Large intestine (tissue), 3 donors: ENCODE measurements around the gene FMO2. TPM values are rescaled to one million over a fixed set of nuclear protein-coding genes. Genes with fewer than 3 reads are reported as not detected.

ENCODE experiments used
- DNase-seq, 2 donors: peaks; one replicate each; pipeline versions ENCODE4 v3.0.0 to v3.0.0-alpha.2; 2013
- H3K27ac ChIP-seq: one replicate; pipeline ENCODE4 v1.5.1; 2013; ENCODE audit warnings: low read length
- H3K27me3 ChIP-seq: 2 replicates; pipeline ENCODE4 v1.6.1; 2013; ENCODE audit warnings: low read length; ENCODE audit not compliant: control insufficient read depth, insufficient read depth
- H3K36me3 ChIP-seq: 2 replicates; pipeline ENCODE4 v1.6.1; 2013; ENCODE audit warnings: low read length; ENCODE audit not compliant: control insufficient read depth, insufficient read depth
- H3K4me1 ChIP-seq: one replicate; pipeline ENCODE4 v1.6.1; 2013; ENCODE audit warnings: low read length; ENCODE audit not compliant: control insufficient read depth, insufficient read depth
- H3K4me3 ChIP-seq: one replicate; pipeline ENCODE4 v1.5.1; 2013; ENCODE audit warnings: low read length
- H3K9me3 ChIP-seq: one replicate; pipeline ENCODE4 v1.6.1; 2013; ENCODE audit warnings: mild to moderate bottlenecking, low read depth, low read length, moderate library complexity; ENCODE audit not compliant: control insufficient read depth
- WGBS: methylation state at CpG from one replicate; pipeline ENCODE4 v1.1.5; 2013; ENCODE audit warnings: low lambda C conversion rate; ENCODE audit not compliant: insufficient coverage; 5-methylcytosine and 5-hydroxymethylcytosine counted together
- polyA plus RNA-seq: library from polyadenylated mRNA; unstranded; fragments of 120-200 nt; gene quantifications from one replicate; pipeline ENCODE4 v1.2.1, GENCODE V29; 2013

FMO2 gene
- polyA plus RNA-seq, 1 donor: 0.28 TPM

GRCh38 chr1:171152549-171152948, 32.6 kb upstream of the FMO2 start:
- Histone ChIP-seq H3K36me3 (no peaks in the 10 kb centered on the region), H3K27me3 (no peaks in the 10 kb centered on the region), H3K4me3 (no peak overlapping the region), H3K9me3 (no peaks in the 10 kb centered on the region), H3K4me1 (no peaks in the 10 kb centered on the region), H3K27ac (no peak overlapping the region)
- WGBS: 42% methylated on average over 2 of the region's 2 CpGs
- no peak for DNase-seq

DNA sequence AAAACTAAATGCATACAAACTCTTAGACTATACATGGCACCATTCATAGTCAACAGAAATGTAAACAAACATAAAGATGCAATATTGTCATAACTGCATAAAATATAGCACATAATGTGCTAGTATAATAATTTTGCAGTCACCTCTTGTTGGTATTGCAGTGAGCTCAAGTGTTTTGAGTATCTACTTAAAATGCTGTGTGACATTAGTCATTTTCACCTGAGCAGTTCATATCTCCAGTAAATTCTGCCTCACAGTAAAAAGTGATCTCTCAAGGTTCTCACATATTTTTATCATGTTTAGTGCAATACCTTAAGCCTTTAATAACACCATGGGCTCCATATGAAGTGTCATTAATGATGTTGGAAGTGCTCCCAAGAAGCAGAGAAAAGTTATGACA, 29.6 kb upstream of the FMO2 start:
- Histone ChIP-seq H3K4me3 (no peak overlapping the region), H3K27ac (no peak overlapping the region), H3K4me1 (peaks cover 19% of the 10 kb centered on the region), H3K27me3 (no peaks in the 10 kb centered on the region), H3K9me3 (no peaks in the 10 kb centered on the region), H3K36me3 (no peaks in the 10 kb centered on the region)
- DNase-seq: no peak

DNA sequence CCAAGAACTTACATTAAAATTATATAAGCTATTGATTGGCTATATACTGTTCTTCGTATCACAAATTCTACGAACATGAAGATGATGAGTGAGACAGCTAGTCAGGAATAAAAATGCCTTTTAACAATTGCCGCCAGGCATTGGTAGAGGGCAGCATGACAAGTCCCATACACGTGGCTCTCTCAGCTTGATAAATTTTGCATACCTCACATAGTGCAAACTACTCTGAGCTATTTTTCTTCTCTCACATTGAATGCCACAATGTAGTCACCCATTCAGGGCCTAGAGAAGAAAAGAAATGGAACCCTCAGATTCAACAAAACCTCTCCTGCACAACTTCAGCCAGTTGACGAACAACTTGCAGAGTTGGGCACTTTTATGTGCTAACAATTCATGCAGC, 27.0 kb upstream of the FMO2 start:
- WGBS: 57% methylated on average over 1 of the region's 5 CpGs
- DNase-seq: no peak
- Histone ChIP-seq H3K9me3 (no peaks in the 10 kb centered on the region), H3K36me3 (no peaks in the 10 kb centered on the region), H3K4me1 (peaks cover 33% of the 10 kb centered on the region), H3K27ac (peak overlapping the region; percentile 95), H3K27me3 (no peaks in the 10 kb centered on the region), H3K4me3 (no peak overlapping the region)

DNA sequence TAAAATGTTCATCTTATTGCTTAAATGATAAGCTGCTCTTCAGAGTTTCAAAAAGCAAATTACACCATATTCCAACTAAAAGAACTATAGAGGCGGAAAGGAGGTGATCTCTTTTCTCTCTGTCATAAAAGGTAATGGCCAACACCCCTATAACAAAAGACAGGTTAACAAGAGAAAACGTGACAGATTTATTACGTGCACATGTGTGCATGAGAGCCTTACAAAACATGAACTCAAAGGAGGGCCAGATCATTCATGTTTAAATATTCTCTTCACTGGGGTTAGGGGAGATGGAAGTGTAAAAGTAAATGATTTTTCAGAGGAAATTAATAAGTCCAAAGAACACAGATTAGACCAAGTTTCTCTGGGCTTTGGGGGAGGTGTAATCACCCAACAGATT, 26.5 kb upstream of the FMO2 start:
- Histone ChIP-seq H3K27ac (peak overlapping the region; percentile 95), H3K27me3 (no peaks in the 10 kb centered on the region)
- peak in 1 of 2 donors; percentile 81 for DNase-seq

DNA sequence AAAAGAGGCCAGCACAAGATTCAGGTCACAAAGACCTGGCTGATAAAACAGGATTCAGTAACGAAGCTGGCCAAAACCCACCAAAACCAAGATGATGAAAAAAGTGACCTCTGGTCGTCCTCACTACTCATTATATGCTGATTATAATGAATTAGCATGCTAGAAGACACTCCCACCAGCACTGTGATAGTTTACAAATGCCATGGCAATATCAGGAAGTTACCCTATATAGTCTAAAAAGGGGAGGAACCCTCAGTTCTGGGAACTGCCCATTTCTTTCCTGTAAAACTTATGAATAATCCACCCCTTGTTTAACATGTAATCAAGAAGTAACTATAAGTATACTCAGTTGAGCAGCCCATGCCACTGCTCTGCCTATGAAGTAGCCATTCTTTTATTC, 26.0 kb upstream of the FMO2 start:
- H3K4me3 ChIP-seq: no peak overlapping the region
- no peaks in the 10 kb centered on the region for H3K27me3 ChIP-seq
- WGBS: no CpG with 5 or more reads among the region's 2 CpGs
- DNase-seq: peak in 1 of 2 donors; percentile 14
- H3K36me3 ChIP-seq: no peaks in the 10 kb centered on the region
- H3K27ac ChIP-seq: peak overlapping the region; percentile 95
- peaks cover 33% of the 10 kb centered on the region for H3K4me1 ChIP-seq
- no peaks in the 10 kb centered on the region for H3K9me3 ChIP-seq

More for the DNA sequence above, 26.5 kb upstream of the FMO2 start:
- H3K4me1 ChIP-seq: peaks cover 33% of the 10 kb centered on the region
- WGBS: no CpG with 5 or more reads among the region's 3 CpGs
- no peak overlapping the region for H3K4me3 ChIP-seq
- no peaks in the 10 kb centered on the region for H3K9me3 ChIP-seq
- H3K36me3 ChIP-seq: no peaks in the 10 kb centered on the region

DNA sequence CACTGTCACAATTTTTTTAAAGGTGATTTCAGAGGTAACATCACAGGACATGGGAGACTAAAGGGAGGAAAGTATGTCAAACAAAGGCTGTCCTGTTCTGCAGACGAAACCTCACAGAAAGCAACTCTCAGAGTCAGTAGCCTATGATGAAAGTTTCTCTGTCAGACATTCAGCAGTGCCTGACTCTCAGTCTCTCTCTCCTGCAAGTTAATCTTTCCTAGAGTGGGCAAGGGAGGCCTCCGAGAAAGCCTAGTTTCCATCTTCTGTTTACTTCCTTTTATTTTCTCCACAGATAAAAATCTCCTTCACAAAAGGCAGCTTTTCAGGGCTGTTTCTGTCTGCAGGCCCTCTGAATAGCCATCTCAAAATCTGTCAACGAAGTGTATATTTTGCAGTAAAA, 24.9 kb upstream of the FMO2 start:
- DNase-seq: peak in 1 of 2 donors; percentile 77
- Histone ChIP-seq H3K4me3 (no peak overlapping the region), H3K27ac (peak overlapping the region; percentile 95), H3K36me3 (no peaks in the 10 kb centered on the region), H3K9me3 (no peaks in the 10 kb centered on the region), H3K4me1 (peaks cover 33% of the 10 kb centered on the region), H3K27me3 (no peaks in the 10 kb centered on the region)
- WGBS: 0% methylated on average over 1 of the region's 3 CpGs

DNA sequence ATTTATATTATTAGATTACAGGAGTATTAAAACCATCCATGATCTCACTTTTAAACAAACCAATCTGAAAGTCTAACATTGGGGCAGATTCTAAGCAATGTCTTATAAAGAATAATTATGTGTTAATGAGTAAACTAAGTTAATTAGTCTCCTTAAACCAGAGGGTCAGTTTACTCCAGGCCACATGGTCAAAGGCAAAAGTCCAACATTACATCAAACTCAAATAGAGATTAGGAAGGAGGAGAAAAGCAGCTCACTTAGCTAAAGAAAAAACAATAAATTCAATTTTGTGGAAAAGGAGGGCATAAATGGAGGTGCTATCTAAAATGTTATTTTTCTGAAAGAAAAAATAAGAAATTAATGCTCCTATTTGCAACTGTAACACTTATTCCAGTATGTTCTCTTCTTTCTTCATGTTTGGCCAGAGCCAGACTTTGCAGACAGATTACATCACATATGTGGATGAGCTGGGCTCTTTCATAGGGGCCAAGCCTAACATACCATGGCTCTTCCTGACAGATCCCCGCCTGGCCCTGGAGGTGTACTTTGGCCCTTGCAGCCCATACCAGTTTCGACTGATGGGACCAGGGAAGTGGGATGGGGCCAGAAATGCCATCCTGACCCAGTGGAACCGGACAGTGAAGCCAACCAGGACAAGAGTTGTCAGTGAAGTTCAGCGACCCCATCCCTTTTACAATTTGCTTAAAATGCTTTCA, 24.3 kb upstream of the FMO2 start:
- DNase-seq: peak; percentile 77 to 87
- H3K4me1 ChIP-seq: peaks cover 33% of the 10 kb centered on the region
- H3K27me3 ChIP-seq: no peaks in the 10 kb centered on the region
- no peak overlapping the region for H3K4me3 ChIP-seq
- H3K9me3 ChIP-seq: no peaks in the 10 kb centered on the region
- WGBS: no CpG with 5 or more reads among the region's 4 CpGs
- H3K27ac ChIP-seq: peak overlapping the region; percentile 95
- no peaks in the 10 kb centered on the region for H3K36me3 ChIP-seq

GRCh38 chr1:171161431-171161830, 23.7 kb upstream of the FMO2 start:
- no peak overlapping the region for H3K4me3 ChIP-seq
- no peaks in the 10 kb centered on the region for H3K9me3 ChIP-seq
- H3K27me3 ChIP-seq: no peaks in the 10 kb centered on the region
- no peak for DNase-seq
- peaks cover 33% of the 10 kb centered on the region for H3K4me1 ChIP-seq
- no peaks in the 10 kb centered on the region for H3K36me3 ChIP-seq
- peak overlapping the region; percentile 95 for H3K27ac ChIP-seq

DNA sequence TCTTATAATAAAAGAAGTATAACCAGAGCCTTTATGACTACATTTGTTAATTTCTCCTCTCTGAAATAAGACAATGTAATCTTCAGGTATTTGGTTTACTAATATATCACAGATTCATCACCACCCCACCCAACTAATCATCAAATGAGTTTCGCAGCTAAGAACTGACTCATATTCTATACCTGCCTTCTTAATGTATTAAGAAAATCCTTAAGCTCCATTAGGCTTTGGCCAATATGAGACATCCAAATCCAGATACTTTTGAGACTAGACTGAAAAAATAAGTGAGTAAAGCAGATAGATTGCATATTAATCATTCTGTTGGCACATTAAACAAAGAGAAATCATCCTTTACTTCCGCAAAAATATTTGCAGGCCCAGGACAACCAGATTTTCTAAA, 18.7 kb upstream of the FMO2 start:
- Histone ChIP-seq H3K4me3 (no peak overlapping the region), H3K4me1 (peaks cover 8% of the 10 kb centered on the region), H3K9me3 (no peaks in the 10 kb centered on the region), H3K27me3 (no peaks in the 10 kb centered on the region), H3K27ac (no peak overlapping the region), H3K36me3 (no peaks in the 10 kb centered on the region)
- WGBS: 100% methylated on average over 1 of the region's 2 CpGs
- DNase-seq: no peak

DNA sequence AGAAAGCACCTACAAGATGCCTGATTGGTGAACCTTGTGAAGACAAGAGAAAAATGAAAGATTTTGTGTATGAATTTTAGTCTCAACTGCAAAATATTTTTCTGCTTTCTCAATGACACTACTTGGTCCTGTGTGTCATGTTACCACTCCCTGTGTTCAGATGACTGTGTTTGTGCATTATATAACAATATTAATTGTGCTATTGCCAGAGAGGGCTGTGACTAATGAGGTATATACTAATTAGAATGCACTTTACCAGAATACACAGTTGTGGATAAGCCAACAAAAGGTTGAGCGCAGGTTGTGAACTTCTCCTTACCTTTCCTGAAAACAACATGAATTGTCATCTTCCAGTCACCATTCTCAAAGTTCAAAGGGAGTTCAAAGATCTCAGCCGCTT, 17.3 kb upstream of the FMO2 start:
- WGBS: no CpG with 5 or more reads among the region's 2 CpGs
- Histone ChIP-seq H3K4me3 (no peak overlapping the region), H3K4me1 (no peaks in the 10 kb centered on the region), H3K36me3 (no peaks in the 10 kb centered on the region), H3K9me3 (no peaks in the 10 kb centered on the region), H3K27me3 (no peaks in the 10 kb centered on the region), H3K27ac (no peak overlapping the region)
- no peak for DNase-seq

- no peaks in the 10 kb centered on the region for H3K36me3 ChIP-seq
- H3K4me1 ChIP-seq: no peaks in the 10 kb centered on the region
- H3K4me3 ChIP-seq: no peak overlapping the region
- H3K27ac ChIP-seq: no peak overlapping the region
- WGBS: 60% methylated on average over 1 of the region's 2 CpGs
- DNase-seq: no peak
- no peaks in the 10 kb centered on the region for H3K27me3 ChIP-seq
- no peaks in the 10 kb centered on the region for H3K9me3 ChIP-seq
Measured at GRCh38 chr1:171172471-171172870, 12.6 kb upstream of the FMO2 start.
